ENCODE measurements around the gene ANKRD40.

GRCh38 chr17:50679008-50679544, 28.6 kb downstream of the ANKRD40 start:
- TF ChIP-seq POLR2A (IDR thresholded peaks at IDR 0.05; ENCODE audit: low read length) (no peak), GATA1 (IDR thresholded peaks at IDR 0.05; ENCODE audit: low read depth, low read length) (no peak)

All from erythroblast (primary cell).